ENCODE data around the gene PANX1. TPM values are rescaled to one million over a fixed set of nuclear protein-coding genes. Genes with fewer than 3 reads are reported as not detected.

The PANX1 gene
- total and polyA plus RNA-seq, 2 experiments from 2014 or later = 25.1 to 58.1 TPM

GRCh38 chr11:94199136-94200130, 70.8 kb downstream of the PANX1 start:
- H3K36me3 ChIP-seq (replicated peaks; ENCODE audit: insufficient read depth, low read depth) = no peaks in the 10 kb centered on the region
- 85% methylated on average over 5 of the region's 5 CpGs for WGBS (ENCODE audit: low lambda C conversion rate, missing lambda C conversion rate)
- no peaks in the 10 kb centered on the region for H3K27me3 ChIP-seq
- H2AFZ ChIP-seq = no peak overlapping the region
- no peak overlapping the region for H3K4me2 ChIP-seq
- H3K79me2 ChIP-seq = no peaks in the 10 kb centered on the region
- peaks cover 12% of the 10 kb centered on the region for H3K4me1 ChIP-seq (ENCODE audit: insufficient read depth)
- no peak overlapping the region for H3K4me3 ChIP-seq
- DNase-seq (ENCODE audit: low spot score) = no peak
- H3K9me3 ChIP-seq (ENCODE audit: low read depth) = no peaks in the 10 kb centered on the region
- TF ChIP-seq EZH2phosphoT487 (IDR thresholded peaks at IDR 0.05; ENCODE audit: low read depth, severe bottlenecking, unreplicated experiment) (no peak), CTCF (IDR thresholded peaks at IDR 0.05; ENCODE audit: poor library complexity) (no peak), EZH2 (IDR thresholded peaks at IDR 0.05; ENCODE audit: borderline replicate concordance) (no peak)
- no peaks in the 10 kb centered on the region for H3K9me2 ChIP-seq (replicated peaks; ENCODE audit: insufficient read depth)
- no peaks in the 10 kb centered on the region for H4K20me1 ChIP-seq (ENCODE audit: insufficient read depth, poor library complexity, severe bottlenecking)
- no peak overlapping the region for H3K27ac ChIP-seq

- H3K4me2 ChIP-seq = peak overlapping the region; percentile 49
- no peaks in the 10 kb centered on the region for H4K20me1 ChIP-seq (ENCODE audit: insufficient read depth, poor library complexity, severe bottlenecking)
- no peak overlapping the region for H3K4me3 ChIP-seq
- H2AFZ ChIP-seq = no peak overlapping the region
- H3K27me3 ChIP-seq = no peaks in the 10 kb centered on the region
- 15% methylated on average over 3 of the region's 3 CpGs for WGBS (ENCODE audit: low lambda C conversion rate, missing lambda C conversion rate)
- no peaks in the 10 kb centered on the region for H3K9me3 ChIP-seq (ENCODE audit: low read depth)
- TF ChIP-seq CTCF (IDR thresholded peaks at IDR 0.05; ENCODE audit: poor library complexity) = no peak
- TF ChIP-seq EZH2phosphoT487 (IDR thresholded peaks at IDR 0.05; ENCODE audit: low read depth, severe bottlenecking, unreplicated experiment) = no peak
- no peak for TF ChIP-seq EZH2 (IDR thresholded peaks at IDR 0.05; ENCODE audit: borderline replicate concordance)
- peaks cover 12% of the 10 kb centered on the region for H3K4me1 ChIP-seq (ENCODE audit: insufficient read depth)
- no peaks in the 10 kb centered on the region for H3K9me2 ChIP-seq (replicated peaks; ENCODE audit: insufficient read depth)
- DNase-seq (ENCODE audit: low spot score) = peak; percentile 51
- H3K79me2 ChIP-seq = no peaks in the 10 kb centered on the region
- no peak overlapping the region for H3K27ac ChIP-seq
- no peaks in the 10 kb centered on the region for H3K36me3 ChIP-seq (replicated peaks; ENCODE audit: insufficient read depth, low read depth)
Observed at GRCh38 chr11:94201004-94201465, 72.4 kb downstream of the PANX1 start.

GRCh38 chr11:94203070-94203469, 74.4 kb downstream of the PANX1 start:
- TF ChIP-seq CTCF (IDR thresholded peaks at IDR 0.05; ENCODE audit: poor library complexity) (no peak), EZH2 (IDR thresholded peaks at IDR 0.05; ENCODE audit: borderline replicate concordance) (no peak), EZH2phosphoT487 (IDR thresholded peaks at IDR 0.05; ENCODE audit: low read depth, severe bottlenecking, unreplicated experiment) (no peak)
- Histone ChIP-seq H4K20me1 (ENCODE audit: insufficient read depth, poor library complexity, severe bottlenecking) (no peaks in the 10 kb centered on the region), H3K9me3 (ENCODE audit: low read depth) (no peaks in the 10 kb centered on the region), H3K4me3 (no peak overlapping the region), H3K4me1 (ENCODE audit: insufficient read depth) (peaks cover 12% of the 10 kb centered on the region), H3K27ac (no peak overlapping the region), H3K36me3 (replicated peaks; ENCODE audit: insufficient read depth, low read depth) (no peaks in the 10 kb centered on the region), H3K27me3 (no peaks in the 10 kb centered on the region), H3K79me2 (no peaks in the 10 kb centered on the region), H3K9me2 (replicated peaks; ENCODE audit: insufficient read depth) (no peaks in the 10 kb centered on the region), H3K4me2 (no peak overlapping the region), H2AFZ (no peak overlapping the region)
- DNase-seq (ENCODE audit: low spot score) = no peak
- 89% methylated on average over 3 of the region's 3 CpGs for WGBS (ENCODE audit: low lambda C conversion rate, missing lambda C conversion rate)
